Kasumi-1 (cell line): Measurements from ENCODE around the gene RNF113B.

ENCODE experiments used
- DNase-seq, 2 experiments: peaks; one replicate each; lab custom pipeline; 2025; lab: John Stamatoyannopoulos, UW

Gene RNF113B

DNA sequence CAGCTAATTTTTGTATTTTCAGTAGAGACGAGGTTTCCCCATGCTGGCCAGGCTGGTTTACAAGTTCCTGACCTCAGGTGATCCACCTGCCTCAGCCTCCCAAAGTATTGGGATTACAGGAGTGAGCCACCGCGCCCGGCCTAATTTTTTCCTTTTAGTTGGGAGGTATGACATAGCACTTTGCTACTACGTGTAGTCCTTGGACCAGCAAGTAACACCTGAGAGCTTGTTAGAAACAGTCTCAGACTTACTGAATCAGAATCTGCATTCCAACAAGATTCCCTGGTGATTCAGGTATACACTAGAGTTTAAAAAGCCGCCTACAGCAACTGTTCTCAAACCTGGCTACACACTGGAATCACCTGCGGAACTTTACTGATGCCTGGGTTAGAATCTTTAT lies 36.0 kb downstream of the RNF113B start:
- no peak for DNase-seq

DNA sequence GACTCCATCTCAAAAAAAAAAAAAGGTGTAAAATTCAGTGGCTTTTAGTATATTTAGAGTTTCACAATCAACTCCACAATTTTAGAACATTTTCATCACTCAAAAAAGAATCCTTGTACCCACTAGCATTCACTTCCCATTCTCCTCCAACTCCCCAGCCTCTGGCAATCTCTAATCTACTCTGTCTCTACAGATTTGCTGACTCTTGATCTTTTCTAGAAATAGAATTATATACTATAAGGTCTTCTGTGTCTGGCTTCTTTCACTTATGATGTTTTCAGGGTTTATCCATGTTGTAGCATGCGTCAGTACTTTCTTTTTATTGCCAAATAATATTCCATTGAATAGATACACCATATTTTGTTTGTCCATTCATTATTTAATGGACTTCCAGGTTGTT lies 42.2 kb downstream of the RNF113B start:
- no peak for DNase-seq

GRCh38 chr13:98133946-98134345 lies 43.1 kb downstream of the RNF113B start:
- DNase-seq: peak; percentile 58 to 65

- DNase-seq: no peak
Measured at GRCh38 chr13:98129059-98129746, 47.9 kb downstream of the RNF113B start.
